Thoracic aorta (tissue), 2 donors: ENCODE results near the gene GATM. TPM values are rescaled to one million over a fixed set of nuclear protein-coding genes. Genes with fewer than 3 reads are reported as not detected.

Experiments used
- ATAC-seq: fragments of 150-250 bp; one replicate; pipeline ENCODE4 v1.8.0; 2017; ENCODE audit warnings: low read depth; ENCODE audit not compliant: insufficient number of reproducible peaks, low FRiP score
- DNase-seq: peaks from one replicate; pipeline ENCODE4 v3.0.0-alpha.2; 2020; ENCODE audit warnings: low spot score
- H3K27ac ChIP-seq, 2 donors: fragments of 200-600 bp; sonication (generic); 1 replicate in 1 of 2; 2 replicates in 1 of 2; pipeline ENCODE4 v1.5.1; 2016; ENCODE audit warnings: mild to moderate bottlenecking in 2 of 2, moderate library complexity in 2 of 2
- H3K27me3 ChIP-seq: fragments of 200-600 bp; sonication (generic); replicated peaks from 2 replicates; pipeline ENCODE4 v1.6.0; 2016; ENCODE audit warnings: mild to moderate bottlenecking; ENCODE audit not compliant: insufficient read depth
- H3K36me3 ChIP-seq: fragments of 200-600 bp; sonication (generic); one replicate; pipeline ENCODE4 v1.5.1; 2016
- H3K4me1 ChIP-seq, 2 donors: fragments of 200-600 bp; sonication (generic); 1 replicate in 1 of 2; 2 replicates in 1 of 2; pipeline versions ENCODE4 v1.5.1 to v1.6.0; 2016; ENCODE audit warnings: low read depth in 2 of 2, mild to moderate bottlenecking in 1 of 2; ENCODE audit not compliant: control insufficient read depth in 1 of 2
- H3K4me3 ChIP-seq: fragments of 200-600 bp; sonication (generic); 2 replicates; pipeline ENCODE4 v1.5.1; 2016; ENCODE audit warnings: mild to moderate bottlenecking
- H3K9me3 ChIP-seq: fragments of 200-600 bp; sonication (generic); 2 replicates; pipeline ENCODE4 v1.5.1; 2016
- CTCF ChIP-seq: fragments of 200-600 bp; sonication (generic); IDR thresholded peaks from one replicate; pipeline ENCODE4 v1.5.1; 2019; ENCODE audit warnings: antibody characterized with exemption
- total RNA-seq, 2 donors: library from RNA; depleted of rRNA; stranded (reverse); fragments of >200 nt; gene quantifications; one replicate each; pipeline versions ENCODE4 v1.1.0 to v1.2.3, GENCODE V29; 2016

GATM gene
- total RNA-seq, 2 donors from 2014 or later = 25.0 to 27.6 TPM

- DNase-seq = no peak
- no peaks in the 10 kb centered on the region for H3K27me3 ChIP-seq
- H3K9me3 ChIP-seq = no peaks in the 10 kb centered on the region
- H3K36me3 ChIP-seq = no peaks in the 10 kb centered on the region
- peaks cover 0 to 12% of the 10 kb centered on the region in 2 donors for H3K4me1 ChIP-seq
- no peak overlapping the region for H3K27ac ChIP-seq
- H3K4me3 ChIP-seq = no peak overlapping the region
- TF ChIP-seq CTCF = no peak
- no peak for ATAC-seq
Observed at GRCh38 chr15:45346381-45346780, 32.0 kb downstream of the GATM start.

GRCh38 chr15:45343258-45343860 is 35.0 kb downstream of the GATM start:
- no peak overlapping the region for H3K4me3 ChIP-seq
- no peak overlapping the region for H3K27ac ChIP-seq
- no peak for TF ChIP-seq CTCF
- no peaks in the 10 kb centered on the region for H3K27me3 ChIP-seq
- H3K4me1 ChIP-seq = peaks cover 0 to 12% of the 10 kb centered on the region in 2 donors
- DNase-seq = no peak
- no peaks in the 10 kb centered on the region for H3K9me3 ChIP-seq
- ATAC-seq = no peak
- H3K36me3 ChIP-seq = no peaks in the 10 kb centered on the region

GRCh38 chr15:45341790-45342189 is 36.6 kb downstream of the GATM start:
- ATAC-seq = no peak
- no peaks in the 10 kb centered on the region for H3K36me3 ChIP-seq
- H3K27me3 ChIP-seq = no peaks in the 10 kb centered on the region
- peaks cover 0 to 11% of the 10 kb centered on the region in 2 donors for H3K4me1 ChIP-seq
- no peak overlapping the region for H3K4me3 ChIP-seq
- no peaks in the 10 kb centered on the region for H3K9me3 ChIP-seq
- TF ChIP-seq CTCF = no peak
- H3K27ac ChIP-seq = no peak overlapping the region
- DNase-seq = no peak

GRCh38 chr15:45340429-45340828 is 37.9 kb downstream of the GATM start:
- H3K27ac ChIP-seq = no peak overlapping the region
- DNase-seq (no peak), ATAC-seq (no peak)
- no peaks in the 10 kb centered on the region for H3K9me3 ChIP-seq
- H3K27me3 ChIP-seq = no peaks in the 10 kb centered on the region
- no peaks in the 10 kb centered on the region for H3K36me3 ChIP-seq
- no peaks in the 10 kb centered on the region for H3K4me1 ChIP-seq
- no peak overlapping the region for H3K4me3 ChIP-seq
- no peak for TF ChIP-seq CTCF

GRCh38 chr15:45338417-45338816 is 39.9 kb downstream of the GATM start:
- DNase-seq = no peak
- no peaks in the 10 kb centered on the region for H3K4me1 ChIP-seq
- TF ChIP-seq CTCF = no peak
- ATAC-seq = no peak
- H3K27ac ChIP-seq = no peak overlapping the region
- no peaks in the 10 kb centered on the region for H3K9me3 ChIP-seq
- no peaks in the 10 kb centered on the region for H3K27me3 ChIP-seq
- H3K36me3 ChIP-seq = no peaks in the 10 kb centered on the region
- no peak overlapping the region for H3K4me3 ChIP-seq
